Lower leg skin (tissue), 3 donors: ENCODE data around the gene DCAF15.

Source experiments
- CTCF ChIP-seq, 3 donors: fragments of 450-650 bp; IDR thresholded peaks; one replicate each; pipeline ENCODE4 v1.5.1; 2016; ENCODE audit warnings: antibody characterized with exemption in 3 of 3, mild to moderate bottlenecking in 3 of 3, moderate library complexity in 2 of 3
- POLR2A ChIP-seq, 2 donors: fragments of 450-650 bp; IDR thresholded peaks; one replicate each; pipeline ENCODE4 v1.6.1; 2016 to 2017; ENCODE audit warnings: antibody characterized with exemption in 2 of 2, mild to moderate bottlenecking in 1 of 2, moderate library complexity in 1 of 2

- TF ChIP-seq POLR2A (IDR thresholded peaks at IDR 0.05) (no peak), CTCF (IDR thresholded peaks at IDR 0.05) (no peak)
These were observed 4.7 kb downstream of the DCAF15 start for GRCh38 chr19:13957051-13957450.
